Activated naive CD8-positive, alpha-beta T cell treated with anti-CD3 and anti-CD28 coated beads, Interleukin-2, amount 50 U/mL, for 24 hours (primary cell): ENCODE results near the gene CYP2A6.
"Not testable (repeated sequence)": the region's sequence is repeated elsewhere in the genome, so short reads cannot be mapped to it uniquely, and the experiment has no call there.

Experiments used
- ATAC-seq: fragments of 150-1000 bp; cut with Tn5 transposase; one replicate; pipeline ENCODE4 v1.10.0; 2021
- DNase-seq: peaks from one replicate; pipeline ENCODE4 v3.0.0; 2021
- H3K27ac Mint-ChIP-seq: one replicate; pipeline ENCODE4 v1.8.0; 2021; ENCODE audit warnings: mild to moderate bottlenecking, mixed read lengths
- H3K27me3 Mint-ChIP-seq: one replicate; pipeline ENCODE4 v1.8.0; 2021; ENCODE audit warnings: mixed read lengths
- H3K36me3 Mint-ChIP-seq: one replicate; pipeline ENCODE4 v1.8.0; 2021; ENCODE audit warnings: low read depth, mixed read lengths
- H3K4me1 Mint-ChIP-seq: one replicate; pipeline ENCODE4 v1.8.0; 2021; ENCODE audit warnings: mixed read lengths
- H3K4me3 Mint-ChIP-seq: one replicate; pipeline ENCODE4 v1.8.0; 2021; ENCODE audit warnings: mild to moderate bottlenecking, moderate library complexity, mixed read lengths
- H3K9me3 Mint-ChIP-seq: one replicate; pipeline ENCODE4 v1.8.0; 2021; ENCODE audit warnings: mixed read lengths

The CYP2A6 gene

DNA sequence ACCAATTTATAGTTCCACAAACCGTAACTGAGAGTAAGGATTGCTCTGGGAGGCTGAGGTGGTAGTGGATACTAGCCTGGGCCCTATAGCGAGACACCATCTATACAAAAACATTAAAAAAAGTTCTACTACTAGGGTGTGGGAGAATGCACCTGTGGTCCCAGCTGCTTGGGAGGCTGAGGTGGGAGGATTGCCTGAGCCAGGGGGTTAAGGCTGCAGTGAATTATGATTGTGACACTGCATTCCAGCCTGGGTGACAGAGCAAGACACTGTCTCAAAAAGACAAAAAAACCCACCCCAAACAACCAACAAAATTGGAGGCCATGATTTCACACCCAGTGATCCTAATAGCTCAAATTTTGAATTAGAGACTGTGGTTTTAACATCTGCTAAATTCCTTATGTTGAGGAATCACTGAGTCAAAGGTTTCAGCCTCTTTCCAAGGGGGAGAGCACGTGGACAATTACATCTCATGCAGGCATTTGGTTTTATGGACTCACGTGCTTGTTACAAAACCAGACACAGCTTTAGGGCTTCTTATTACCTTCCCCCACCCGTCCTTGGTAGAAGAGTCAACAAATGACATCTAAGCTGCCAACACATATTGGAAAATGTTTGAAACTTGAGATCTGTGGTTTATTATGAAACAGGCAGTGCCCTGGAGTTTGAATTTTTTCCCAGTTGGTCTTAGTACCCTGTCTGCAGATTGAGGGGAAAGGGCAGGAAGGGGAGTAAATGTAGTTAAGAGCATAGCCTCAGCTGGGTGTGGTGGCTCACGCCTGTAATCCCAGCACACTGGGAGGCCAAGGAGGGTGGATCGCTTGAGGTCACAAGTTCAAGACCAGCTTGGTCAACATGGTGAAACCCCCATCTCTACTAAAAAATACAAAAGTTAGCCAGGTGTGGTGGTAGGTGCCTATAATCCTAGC, 18.5 kb downstream of the CYP2A6 start:
- Mint-ChIP-seq H3K4me3 (no peak overlapping the region), H3K27ac (no peak overlapping the region), H3K27me3 (no peaks in the 10 kb centered on the region), H3K36me3 (peaks cover 9% of the 10 kb centered on the region), H3K9me3 (no peaks in the 10 kb centered on the region), H3K4me1 (peaks cover 19% of the 10 kb centered on the region)
- no peak for ATAC-seq
- no peak for DNase-seq

- H3K4me3 Mint-ChIP-seq, ATAC-seq, H3K36me3 Mint-ChIP-seq, H3K27ac Mint-ChIP-seq, DNase-seq, H3K27me3 Mint-ChIP-seq, H3K9me3 Mint-ChIP-seq: not testable (repeated sequence)
- H3K4me1 Mint-ChIP-seq = peaks cover 25% of the 10 kb centered on the region
Measured at GRCh38 chr19:40830741-40831140, 19.5 kb downstream of the CYP2A6 start.

GRCh38 chr19:40829205-40829604, 21.0 kb downstream of the CYP2A6 start:
- ATAC-seq = no peak
- Mint-ChIP-seq H3K36me3 (peaks cover 9% of the 10 kb centered on the region), H3K4me1 (peaks cover 27% of the 10 kb centered on the region), H3K27ac (no peak overlapping the region), H3K4me3 (no peak overlapping the region), H3K27me3 (no peaks in the 10 kb centered on the region), H3K9me3 (no peaks in the 10 kb centered on the region)
- DNase-seq = no peak

GRCh38 chr19:40827386-40828247, 22.6 kb downstream of the CYP2A6 start:
- Mint-ChIP-seq H3K4me3 (no peak overlapping the region), H3K27me3 (no peaks in the 10 kb centered on the region), H3K36me3 (peaks cover 9% of the 10 kb centered on the region), H3K27ac (no peak overlapping the region), H3K4me1 (peaks cover 26% of the 10 kb centered on the region), H3K9me3 (no peaks in the 10 kb centered on the region)
- ATAC-seq (no peak), DNase-seq (no peak)

GRCh38 chr19:40826699-40827385, 23.4 kb downstream of the CYP2A6 start:
- H3K4me3 Mint-ChIP-seq, H3K27ac Mint-ChIP-seq, DNase-seq: not testable (repeated sequence)

GRCh38 chr19:40826312-40826698, 23.9 kb downstream of the CYP2A6 start:
- not testable (repeated sequence) for H3K27ac Mint-ChIP-seq, ATAC-seq, H3K9me3 Mint-ChIP-seq, H3K27me3 Mint-ChIP-seq, H3K36me3 Mint-ChIP-seq, DNase-seq, H3K4me3 Mint-ChIP-seq
- peaks cover 23% of the 10 kb centered on the region for H3K4me1 Mint-ChIP-seq

More at GRCh38 chr19:40826699-40827385, 23.4 kb downstream of the CYP2A6 start:
- H3K4me1 Mint-ChIP-seq = peaks cover 24% of the 10 kb centered on the region
- not testable (repeated sequence) for H3K9me3 Mint-ChIP-seq, H3K27me3 Mint-ChIP-seq, H3K36me3 Mint-ChIP-seq
- peak; percentile 60 for ATAC-seq

DNA sequence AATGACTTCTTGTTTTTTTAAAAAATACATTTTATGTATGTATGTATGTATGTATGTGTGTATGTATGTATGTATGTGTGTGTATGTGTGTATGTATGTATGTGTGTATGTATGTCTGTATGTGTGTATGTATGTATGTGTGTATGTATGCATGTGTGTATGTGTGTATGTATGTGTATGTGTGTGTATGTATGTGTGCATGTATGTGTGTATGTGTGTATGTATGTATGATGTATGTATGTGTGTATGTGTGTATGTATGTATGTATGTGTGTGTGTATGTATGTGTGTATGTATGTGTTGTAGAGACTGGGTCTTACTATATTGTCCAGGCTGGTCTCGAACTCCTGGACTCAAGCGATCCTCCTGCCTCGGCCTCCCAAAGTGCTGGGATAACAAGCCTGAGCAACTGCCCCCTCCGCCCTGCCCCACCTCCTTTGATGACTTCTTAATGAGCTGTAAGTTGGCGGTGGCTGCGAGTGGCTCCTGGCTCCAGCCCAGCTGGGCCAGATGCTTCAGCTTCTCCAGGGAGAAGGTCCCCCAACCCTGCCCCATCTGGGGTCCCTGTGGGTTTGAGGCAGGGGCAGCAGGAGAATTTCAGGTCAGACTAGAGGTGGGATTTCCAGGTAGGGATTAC, 24.7 kb downstream of the CYP2A6 start:
- H3K36me3 Mint-ChIP-seq, H3K9me3 Mint-ChIP-seq, H3K27ac Mint-ChIP-seq, H3K27me3 Mint-ChIP-seq, DNase-seq, H3K4me3 Mint-ChIP-seq, ATAC-seq: not testable (repeated sequence)
- peaks cover 23% of the 10 kb centered on the region for H3K4me1 Mint-ChIP-seq

DNA sequence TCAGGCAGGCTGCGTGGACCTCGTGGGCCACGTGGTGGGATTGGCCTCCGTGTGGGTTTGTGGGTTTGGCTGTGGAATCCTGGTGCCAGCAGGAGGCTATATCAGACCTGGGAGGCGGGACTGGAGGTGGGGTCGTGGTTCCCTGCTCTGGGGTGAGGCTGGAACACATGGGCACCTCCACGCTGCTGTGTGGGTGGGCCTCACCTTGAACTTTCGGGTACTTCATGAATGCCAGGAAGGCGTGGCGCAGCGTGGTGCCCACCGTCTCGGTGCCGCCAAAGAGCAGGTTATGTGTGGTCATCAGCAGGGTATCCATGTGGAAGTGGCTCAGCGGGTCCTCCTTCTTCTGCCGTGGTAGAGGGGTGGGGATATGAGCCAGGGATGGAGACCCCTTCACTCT, 25.3 kb downstream of the CYP2A6 start:
- not testable (repeated sequence) for DNase-seq, H3K9me3 Mint-ChIP-seq

GRCh38 chr19:40822704-40823553, 27.3 kb downstream of the CYP2A6 start:
- H3K27me3 Mint-ChIP-seq, H3K4me3 Mint-ChIP-seq, H3K27ac Mint-ChIP-seq, DNase-seq, H3K9me3 Mint-ChIP-seq, ATAC-seq, H3K36me3 Mint-ChIP-seq: not testable (repeated sequence)
- H3K4me1 Mint-ChIP-seq = peaks cover 40% of the 10 kb centered on the region

More for the DNA sequence above, 25.3 kb downstream of the CYP2A6 start:
- not testable (repeated sequence) for H3K27me3 Mint-ChIP-seq, ATAC-seq, H3K4me3 Mint-ChIP-seq, H3K27ac Mint-ChIP-seq, H3K36me3 Mint-ChIP-seq
- H3K4me1 Mint-ChIP-seq = peaks cover 23% of the 10 kb centered on the region

- no peak overlapping the region for H3K4me3 Mint-ChIP-seq
- no peak overlapping the region for H3K27ac Mint-ChIP-seq
- ATAC-seq (no peak), DNase-seq (no peak)
- H3K9me3 Mint-ChIP-seq = no peaks in the 10 kb centered on the region
- peaks cover 40% of the 10 kb centered on the region for H3K4me1 Mint-ChIP-seq
- H3K27me3 Mint-ChIP-seq = no peaks in the 10 kb centered on the region
- H3K36me3 Mint-ChIP-seq = peaks cover 4% of the 10 kb centered on the region
Measured at GRCh38 chr19:40822161-40822560, 28.1 kb downstream of the CYP2A6 start.

DNA sequence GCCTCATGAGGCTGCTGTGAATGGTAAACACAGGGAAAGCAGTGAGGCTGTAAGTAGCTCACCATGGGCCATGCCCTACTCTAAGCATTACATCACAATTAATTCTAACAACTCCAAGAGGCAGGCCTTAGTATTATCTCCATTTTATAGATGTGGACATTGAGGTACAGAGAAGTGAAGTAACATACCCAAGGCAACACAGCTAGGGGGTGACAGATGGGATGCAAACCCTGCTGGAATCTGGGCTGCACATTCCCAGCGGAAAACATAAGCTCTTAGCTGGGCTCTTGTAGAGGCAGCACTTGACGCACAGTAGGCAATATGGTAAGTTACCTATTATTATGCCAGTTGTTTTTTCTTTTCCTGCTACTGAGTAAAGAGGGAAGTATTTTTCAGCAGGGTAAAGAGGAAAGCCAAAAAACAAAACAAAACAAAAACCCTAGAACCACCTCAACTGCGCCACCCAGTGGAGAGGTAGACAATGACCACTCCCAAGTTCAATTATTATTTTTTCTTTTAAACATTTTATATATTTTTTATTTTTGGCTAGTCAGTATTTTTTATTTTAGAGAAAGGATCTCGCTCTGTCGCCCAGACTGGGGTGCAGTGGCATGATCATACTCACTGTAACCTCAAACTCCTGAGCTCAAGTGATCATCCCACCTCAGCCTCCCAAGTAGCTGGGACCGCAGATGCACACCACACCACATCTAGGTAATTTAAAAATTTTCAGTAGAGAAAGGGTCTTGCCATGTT, 30.6 kb downstream of the CYP2A6 start:
- H3K9me3 Mint-ChIP-seq, H3K36me3 Mint-ChIP-seq, H3K27ac Mint-ChIP-seq, ATAC-seq, H3K4me3 Mint-ChIP-seq, H3K27me3 Mint-ChIP-seq: not testable (repeated sequence)
- peak; percentile 68 for DNase-seq
- peaks cover 29% of the 10 kb centered on the region for H3K4me1 Mint-ChIP-seq

DNA sequence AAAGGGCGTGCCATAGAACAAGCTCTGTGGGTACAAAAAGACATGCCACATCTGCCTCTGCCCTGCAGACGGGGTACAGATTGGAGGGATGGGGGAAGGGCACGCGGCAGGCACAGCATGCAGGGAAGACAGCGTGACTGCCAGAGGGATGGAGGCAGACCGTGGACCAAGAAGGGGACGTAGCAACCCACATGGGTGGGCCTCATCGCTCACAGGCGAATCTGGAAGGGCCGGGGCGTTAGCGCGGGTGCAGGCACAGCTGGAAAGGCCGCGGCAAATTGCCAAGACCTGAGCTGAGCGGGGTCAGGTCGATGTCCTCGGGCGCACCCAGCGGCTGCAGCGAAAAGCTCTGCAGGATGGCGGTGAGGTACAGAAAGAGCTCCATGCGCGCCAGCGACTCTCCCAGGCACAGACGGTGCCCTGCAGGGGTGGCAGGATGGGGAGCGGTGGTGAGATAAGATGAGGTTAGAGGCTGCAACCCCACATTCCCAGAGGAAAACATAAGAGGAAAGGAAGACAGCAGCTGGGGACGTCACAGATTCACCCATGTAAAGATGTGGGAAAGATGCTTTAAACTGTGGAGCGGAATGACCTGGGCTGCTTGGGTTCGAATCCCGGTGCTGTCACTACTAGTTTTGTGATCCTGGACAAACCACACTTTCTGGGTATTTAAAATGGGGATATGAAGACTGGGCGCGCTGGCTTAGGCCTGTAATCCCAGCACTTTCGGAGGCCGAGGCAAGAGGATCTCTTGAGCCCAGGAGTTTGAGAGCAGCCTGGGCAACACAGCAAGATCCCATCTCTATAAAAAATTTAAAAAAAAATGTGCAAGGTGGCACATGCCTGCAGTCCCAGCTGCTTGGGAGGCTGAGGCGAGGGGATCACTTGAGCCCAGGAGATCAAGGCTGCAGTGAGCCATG, 31.5 kb downstream of the CYP2A6 start:
- peak; percentile 81 for DNase-seq
- not testable (repeated sequence) for H3K36me3 Mint-ChIP-seq, H3K27me3 Mint-ChIP-seq, H3K9me3 Mint-ChIP-seq
- peak; percentile 93 for ATAC-seq
- H3K4me1 Mint-ChIP-seq = peaks cover 28% of the 10 kb centered on the region
- peak overlapping the region; percentile 71 for H3K4me3 Mint-ChIP-seq
- peak overlapping the region; percentile 63 for H3K27ac Mint-ChIP-seq
